Ishikawa (cell line): ENCODE data around the gene CCDC88A.

Source experiments
- CEBPB ChIP-seq: IDR thresholded peaks from 2 replicates; pipeline ENCODE4 v1.6.1; 2012
- CREB1 ChIP-seq: IDR thresholded peaks from 2 replicates; pipeline ENCODE4 v1.6.1; 2012; ENCODE audit warnings: low read depth
- EGR1 ChIP-seq: IDR thresholded peaks from 2 replicates; pipeline ENCODE4 v1.6.1; 2012
- EP300 ChIP-seq: IDR thresholded peaks from 2 replicates; pipeline ENCODE4 v1.6.1; 2012; ENCODE audit warnings: borderline replicate concordance
- FOXM1 ChIP-seq: IDR thresholded peaks from 2 replicates; pipeline ENCODE4 v1.6.1; 2012; ENCODE audit warnings: low read depth, borderline replicate concordance
- NFIC ChIP-seq: IDR thresholded peaks from 2 replicates; pipeline ENCODE4 v1.6.1; 2012
- RAD21 ChIP-seq: IDR thresholded peaks from 2 replicates; pipeline ENCODE4 v1.6.1; 2012; ENCODE audit warnings: low read depth
- TAF1 ChIP-seq: IDR thresholded peaks from 2 replicates; pipeline ENCODE4 v1.6.1; 2012; ENCODE audit warnings: low read depth, mild to moderate bottlenecking
- TCF12 ChIP-seq: IDR thresholded peaks from 2 replicates; pipeline ENCODE4 v1.6.1; 2012; ENCODE audit warnings: low read depth
- TEAD4 ChIP-seq: IDR thresholded peaks from 2 replicates; pipeline ENCODE4 v1.6.1; 2012
- YY1 ChIP-seq: IDR thresholded peaks from 2 replicates; pipeline ENCODE4 v1.6.1; 2012; ENCODE audit warnings: low read depth
- ZBTB7A ChIP-seq: IDR thresholded peaks from 2 replicates; pipeline ENCODE4 v1.6.1; 2012; ENCODE audit warnings: low read depth
- TF ChIP-seq, protein P1 (sequence below): IDR thresholded peaks from 2 replicates; pipeline ENCODE4 v1.6.1; 2012
- TF ChIP-seq, protein P2 (sequence below): IDR thresholded peaks from 2 replicates; pipeline ENCODE4 v1.6.1; 2012
- TF ChIP-seq, protein P3 (sequence below): IDR thresholded peaks from 2 replicates; pipeline ENCODE4 v1.6.1; 2012; ENCODE audit warnings: low read depth, mild to moderate bottlenecking

CCDC88A gene

DNA sequence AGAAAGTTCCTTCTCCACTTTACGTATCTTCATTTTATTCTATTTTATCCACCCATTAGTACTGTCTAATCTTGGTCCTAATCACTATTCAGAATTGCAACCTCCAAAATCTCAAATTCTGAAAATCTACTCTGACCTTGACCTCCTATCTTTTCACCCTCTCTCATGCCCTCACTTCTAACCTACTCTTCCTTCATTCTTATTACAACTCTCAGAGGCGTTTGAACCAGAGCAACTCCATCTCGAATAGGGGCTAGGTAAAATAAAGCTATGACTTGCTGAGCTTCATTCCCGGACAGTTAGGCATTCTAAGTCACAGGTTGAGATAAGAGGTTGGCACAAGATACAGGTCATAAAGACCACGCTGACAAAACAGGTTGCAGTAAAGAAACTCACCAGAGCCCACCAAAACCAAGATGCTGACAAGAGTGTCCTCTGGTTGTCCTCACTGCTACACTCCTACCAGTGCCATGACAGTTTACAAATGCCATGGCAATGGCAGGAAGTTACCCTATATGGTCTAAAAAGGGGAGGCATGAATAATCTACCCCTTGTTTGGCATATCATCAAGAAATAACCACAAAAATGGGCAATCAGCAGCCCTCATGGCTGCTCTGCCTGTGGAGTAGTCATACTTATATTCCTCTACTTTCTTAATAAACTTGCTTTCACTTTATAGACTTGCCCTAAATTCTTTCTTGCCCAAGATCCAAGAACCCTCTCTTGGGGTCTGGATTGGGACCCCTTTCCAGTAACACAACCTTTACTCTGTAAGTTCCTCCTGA lies 11.4 kb downstream of the CCDC88A start:
- no peak for TF ChIP-seq FOXM1
- no peak for TF ChIP-seq EGR1
- TF ChIP-seq ZBTB7A, result no peak
- no peak for TF ChIP-seq TCF12
- TF ChIP-seq, protein P1, sequence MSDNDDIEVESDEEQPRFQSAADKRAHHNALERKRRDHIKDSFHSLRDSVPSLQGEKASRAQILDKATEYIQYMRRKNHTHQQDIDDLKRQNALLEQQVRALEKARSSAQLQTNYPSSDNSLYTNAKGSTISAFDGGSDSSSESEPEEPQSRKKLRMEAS, result no peak
- TF ChIP-seq, protein P2, sequence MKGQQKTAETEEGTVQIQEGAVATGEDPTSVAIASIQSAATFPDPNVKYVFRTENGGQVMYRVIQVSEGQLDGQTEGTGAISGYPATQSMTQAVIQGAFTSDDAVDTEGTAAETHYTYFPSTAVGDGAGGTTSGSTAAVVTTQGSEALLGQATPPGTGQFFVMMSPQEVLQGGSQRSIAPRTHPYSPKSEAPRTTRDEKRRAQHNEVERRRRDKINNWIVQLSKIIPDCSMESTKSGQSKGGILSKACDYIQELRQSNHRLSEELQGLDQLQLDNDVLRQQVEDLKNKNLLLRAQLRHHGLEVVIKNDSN, result no peak
- no peak for TF ChIP-seq NFIC
- no peak for TF ChIP-seq YY1
- TF ChIP-seq TEAD4, result no peak

DNA sequence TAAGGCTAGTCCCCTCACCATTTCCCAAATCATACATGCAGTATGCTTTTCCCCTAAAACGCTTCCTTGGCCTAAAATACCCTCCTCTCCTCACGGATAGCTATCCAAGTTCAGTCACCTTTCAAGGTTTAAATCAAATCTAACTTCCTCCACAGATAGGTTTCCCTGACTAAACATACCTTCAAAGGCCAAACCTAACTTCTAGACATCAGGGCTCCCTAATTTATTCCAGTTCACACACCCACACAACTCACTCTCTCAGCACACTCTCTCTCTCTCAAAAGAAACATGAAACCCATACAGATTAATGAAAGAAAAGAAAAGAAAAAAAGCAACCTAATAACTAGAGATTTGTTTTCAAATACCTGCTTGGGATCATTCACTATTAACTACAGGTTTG lies 14.5 kb downstream of the CCDC88A start:
- TF ChIP-seq EP300, result no peak
- no peak for TF ChIP-seq RAD21
- TF ChIP-seq TAF1, result no peak
- TF ChIP-seq, protein P2, result no peak
- TF ChIP-seq NFIC, result no peak
- TF ChIP-seq, protein P3, sequence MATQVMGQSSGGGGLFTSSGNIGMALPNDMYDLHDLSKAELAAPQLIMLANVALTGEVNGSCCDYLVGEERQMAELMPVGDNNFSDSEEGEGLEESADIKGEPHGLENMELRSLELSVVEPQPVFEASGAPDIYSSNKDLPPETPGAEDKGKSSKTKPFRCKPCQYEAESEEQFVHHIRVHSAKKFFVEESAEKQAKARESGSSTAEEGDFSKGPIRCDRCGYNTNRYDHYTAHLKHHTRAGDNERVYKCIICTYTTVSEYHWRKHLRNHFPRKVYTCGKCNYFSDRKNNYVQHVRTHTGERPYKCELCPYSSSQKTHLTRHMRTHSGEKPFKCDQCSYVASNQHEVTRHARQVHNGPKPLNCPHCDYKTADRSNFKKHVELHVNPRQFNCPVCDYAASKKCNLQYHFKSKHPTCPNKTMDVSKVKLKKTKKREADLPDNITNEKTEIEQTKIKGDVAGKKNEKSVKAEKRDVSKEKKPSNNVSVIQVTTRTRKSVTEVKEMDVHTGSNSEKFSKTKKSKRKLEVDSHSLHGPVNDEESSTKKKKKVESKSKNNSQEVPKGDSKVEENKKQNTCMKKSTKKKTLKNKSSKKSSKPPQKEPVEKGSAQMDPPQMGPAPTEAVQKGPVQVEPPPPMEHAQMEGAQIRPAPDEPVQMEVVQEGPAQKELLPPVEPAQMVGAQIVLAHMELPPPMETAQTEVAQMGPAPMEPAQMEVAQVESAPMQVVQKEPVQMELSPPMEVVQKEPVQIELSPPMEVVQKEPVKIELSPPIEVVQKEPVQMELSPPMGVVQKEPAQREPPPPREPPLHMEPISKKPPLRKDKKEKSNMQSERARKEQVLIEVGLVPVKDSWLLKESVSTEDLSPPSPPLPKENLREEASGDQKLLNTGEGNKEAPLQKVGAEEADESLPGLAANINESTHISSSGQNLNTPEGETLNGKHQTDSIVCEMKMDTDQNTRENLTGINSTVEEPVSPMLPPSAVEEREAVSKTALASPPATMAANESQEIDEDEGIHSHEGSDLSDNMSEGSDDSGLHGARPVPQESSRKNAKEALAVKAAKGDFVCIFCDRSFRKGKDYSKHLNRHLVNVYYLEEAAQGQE, result no peak
- TF ChIP-seq EGR1, result no peak
- no peak for TF ChIP-seq YY1

DNA sequence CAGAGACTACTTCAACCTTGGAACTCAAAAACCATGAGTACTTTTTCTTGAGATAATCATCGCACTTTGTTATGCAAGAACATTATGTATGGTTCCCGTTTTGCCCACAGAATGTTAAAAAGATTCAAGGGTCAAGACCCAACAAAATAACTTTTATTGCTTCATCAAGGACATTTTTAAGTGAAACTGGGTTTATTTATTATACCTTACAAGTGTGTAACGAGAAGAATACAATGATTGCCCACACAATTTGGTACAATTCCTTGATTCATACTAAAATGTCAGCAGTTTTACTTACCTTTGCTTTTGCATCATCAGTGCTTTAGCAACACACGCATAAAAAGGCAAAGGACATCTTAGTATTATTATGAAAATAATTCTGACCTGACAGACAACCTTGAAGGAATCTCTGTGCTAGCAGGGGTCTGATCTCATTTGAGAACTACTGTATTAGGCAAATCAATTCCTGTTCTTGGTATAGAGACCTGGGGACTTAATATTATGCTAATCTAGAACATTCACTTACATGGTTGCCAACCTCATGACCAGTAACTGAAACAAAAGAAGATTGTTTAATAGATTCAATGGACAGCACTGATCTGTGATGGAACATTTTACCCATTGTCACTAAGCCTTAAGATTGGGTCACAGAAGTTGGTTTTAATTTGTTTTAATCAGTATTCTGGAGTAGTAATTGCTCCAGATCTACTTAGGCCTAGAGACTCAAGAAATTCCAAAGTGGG lies 16.2 kb downstream of the CCDC88A start:
- no peak for TF ChIP-seq TEAD4
- TF ChIP-seq, protein P2, result no peak
- no peak for TF ChIP-seq EP300

DNA sequence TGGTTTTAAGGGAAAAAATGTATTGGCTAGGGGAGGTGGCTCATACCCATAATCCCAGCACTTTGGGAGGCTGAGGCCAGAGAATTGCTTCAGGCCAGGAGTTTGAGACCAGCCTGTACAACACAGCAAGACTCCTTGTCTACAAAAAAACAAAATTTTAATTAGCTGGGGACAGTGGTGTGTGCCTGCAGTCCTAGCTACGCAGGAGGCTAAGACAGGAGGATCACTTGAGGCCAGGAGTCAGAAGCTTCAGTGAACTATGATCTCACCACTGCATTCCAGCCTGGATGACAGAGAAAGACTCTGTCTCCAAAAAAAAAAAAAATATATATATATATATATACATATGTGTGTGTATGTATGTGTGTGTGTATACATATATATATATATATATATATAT lies 18.5 kb downstream of the CCDC88A start:
- TF ChIP-seq EP300, result no peak
- TF ChIP-seq, protein P2, result no peak
- TF ChIP-seq RAD21, result no peak
- TF ChIP-seq, protein P1, result no peak
- TF ChIP-seq, protein P3, result no peak
- no peak for TF ChIP-seq NFIC
- no peak for TF ChIP-seq CREB1
- no peak for TF ChIP-seq YY1
- no peak for TF ChIP-seq TCF12
- no peak for TF ChIP-seq CEBPB
- no peak for TF ChIP-seq FOXM1
- no peak for TF ChIP-seq TEAD4
- no peak for TF ChIP-seq TAF1
- no peak for TF ChIP-seq EGR1

DNA sequence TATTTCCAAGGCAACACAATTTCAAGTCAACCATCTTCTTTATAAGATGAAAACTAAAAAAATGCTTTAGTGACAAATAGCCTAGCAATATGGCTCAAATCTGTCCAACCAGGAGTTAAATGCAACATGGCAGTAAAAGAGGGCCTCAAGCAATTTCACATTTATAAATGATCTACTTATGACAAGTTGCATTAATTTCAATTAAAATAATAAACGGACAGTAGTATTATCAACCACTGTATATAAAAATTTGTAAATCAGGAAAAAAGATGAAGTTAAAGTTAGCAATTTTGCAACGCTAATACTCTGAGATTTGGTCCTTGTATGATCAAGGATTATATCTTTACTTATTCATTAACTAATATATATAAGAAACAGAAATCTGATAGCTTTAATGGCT lies 19.3 kb downstream of the CCDC88A start:
- no peak for TF ChIP-seq NFIC
- no peak for TF ChIP-seq TAF1
- TF ChIP-seq, protein P3, result no peak
- TF ChIP-seq TEAD4, result no peak
- no peak for TF ChIP-seq CREB1
